Progenitor cell of endocrine pancreas (in vitro differentiated cells): Measurements from ENCODE around the gene FBXW2. TPM values are rescaled to one million over a fixed set of nuclear protein-coding genes. Genes with fewer than 3 reads are reported as not detected.

Source experiments
- DNase-seq: peaks from one replicate; pipeline ENCODE4 v3.0.0; 2021; ENCODE audit warnings: low spot score; ENCODE audit not compliant: unreplicated experiment
- H3K27ac Mint-ChIP-seq: 2 replicates; pipeline ENCODE4 v1.8.0; 2021; ENCODE audit warnings: mild to moderate bottlenecking, moderate library complexity, mixed read lengths
- H3K27me3 Mint-ChIP-seq: 2 replicates; pipeline ENCODE4 v1.8.0; 2021; ENCODE audit warnings: mixed read lengths
- H3K36me3 Mint-ChIP-seq: 2 replicates; pipeline ENCODE4 v1.8.0; 2022; ENCODE audit warnings: mixed read lengths; ENCODE audit not compliant: insufficient read depth
- H3K4me1 Mint-ChIP-seq: 2 replicates; pipeline ENCODE4 v1.8.0; 2021; ENCODE audit warnings: low read depth, mixed read lengths
- H3K4me3 Mint-ChIP-seq: 2 replicates; pipeline ENCODE4 v1.8.0; 2021; ENCODE audit warnings: low read depth, mild to moderate bottlenecking, moderate library complexity, mixed read lengths
- H3K9me3 Mint-ChIP-seq: 2 replicates; pipeline ENCODE4 v1.8.0; 2021; ENCODE audit warnings: low read depth, mixed read lengths
- total RNA-seq: library from RNA; stranded (reverse); gene quantifications from 2 replicates; pipeline ENCODE4 v1.2.1, GENCODE V29; 2021
- TF ChIP-seq, protein P1 (sequence below): fragments of 200-600 bp; sonication (generic); IDR thresholded peaks from one replicate; pipeline ENCODE4 v1.5.0; 2021; ENCODE audit warnings: antibody characterized with exemption, mild to moderate bottlenecking; ENCODE audit not compliant: unreplicated experiment

The FBXW2 gene
- total RNA-seq, 1 donor from 2014 or later = 66.0 TPM

DNA sequence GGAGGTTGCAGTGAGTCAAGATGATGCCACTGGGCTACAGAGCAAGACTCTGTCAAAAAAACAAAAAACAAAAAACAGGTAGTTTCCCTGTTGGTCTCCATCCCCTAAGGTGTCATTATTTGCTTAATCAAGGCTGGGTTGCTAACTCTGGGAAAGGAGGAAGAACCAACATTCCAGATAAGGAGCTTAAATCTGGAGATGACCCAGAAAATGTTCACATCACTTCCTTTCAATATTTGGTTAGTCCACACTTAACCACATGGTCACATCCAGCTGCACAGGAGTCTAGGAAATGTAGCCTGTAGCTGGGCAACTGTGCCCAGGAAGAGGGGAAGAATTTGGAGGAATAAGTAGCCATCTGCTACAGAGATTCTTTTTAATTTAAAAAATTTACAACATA lies 53.1 kb downstream of the FBXW2 start:
- Mint-ChIP-seq H3K27ac (no peak overlapping the region), H3K27me3 (no peaks in the 10 kb centered on the region), H3K9me3 (no peaks in the 10 kb centered on the region), H3K36me3 (no peaks in the 10 kb centered on the region), H3K4me3 (no peak overlapping the region), H3K4me1 (peaks cover 2% of the 10 kb centered on the region)
- TF ChIP-seq, protein P1, sequence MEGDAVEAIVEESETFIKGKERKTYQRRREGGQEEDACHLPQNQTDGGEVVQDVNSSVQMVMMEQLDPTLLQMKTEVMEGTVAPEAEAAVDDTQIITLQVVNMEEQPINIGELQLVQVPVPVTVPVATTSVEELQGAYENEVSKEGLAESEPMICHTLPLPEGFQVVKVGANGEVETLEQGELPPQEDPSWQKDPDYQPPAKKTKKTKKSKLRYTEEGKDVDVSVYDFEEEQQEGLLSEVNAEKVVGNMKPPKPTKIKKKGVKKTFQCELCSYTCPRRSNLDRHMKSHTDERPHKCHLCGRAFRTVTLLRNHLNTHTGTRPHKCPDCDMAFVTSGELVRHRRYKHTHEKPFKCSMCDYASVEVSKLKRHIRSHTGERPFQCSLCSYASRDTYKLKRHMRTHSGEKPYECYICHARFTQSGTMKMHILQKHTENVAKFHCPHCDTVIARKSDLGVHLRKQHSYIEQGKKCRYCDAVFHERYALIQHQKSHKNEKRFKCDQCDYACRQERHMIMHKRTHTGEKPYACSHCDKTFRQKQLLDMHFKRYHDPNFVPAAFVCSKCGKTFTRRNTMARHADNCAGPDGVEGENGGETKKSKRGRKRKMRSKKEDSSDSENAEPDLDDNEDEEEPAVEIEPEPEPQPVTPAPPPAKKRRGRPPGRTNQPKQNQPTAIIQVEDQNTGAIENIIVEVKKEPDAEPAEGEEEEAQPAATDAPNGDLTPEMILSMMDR = no peak
- no peak for DNase-seq

DNA sequence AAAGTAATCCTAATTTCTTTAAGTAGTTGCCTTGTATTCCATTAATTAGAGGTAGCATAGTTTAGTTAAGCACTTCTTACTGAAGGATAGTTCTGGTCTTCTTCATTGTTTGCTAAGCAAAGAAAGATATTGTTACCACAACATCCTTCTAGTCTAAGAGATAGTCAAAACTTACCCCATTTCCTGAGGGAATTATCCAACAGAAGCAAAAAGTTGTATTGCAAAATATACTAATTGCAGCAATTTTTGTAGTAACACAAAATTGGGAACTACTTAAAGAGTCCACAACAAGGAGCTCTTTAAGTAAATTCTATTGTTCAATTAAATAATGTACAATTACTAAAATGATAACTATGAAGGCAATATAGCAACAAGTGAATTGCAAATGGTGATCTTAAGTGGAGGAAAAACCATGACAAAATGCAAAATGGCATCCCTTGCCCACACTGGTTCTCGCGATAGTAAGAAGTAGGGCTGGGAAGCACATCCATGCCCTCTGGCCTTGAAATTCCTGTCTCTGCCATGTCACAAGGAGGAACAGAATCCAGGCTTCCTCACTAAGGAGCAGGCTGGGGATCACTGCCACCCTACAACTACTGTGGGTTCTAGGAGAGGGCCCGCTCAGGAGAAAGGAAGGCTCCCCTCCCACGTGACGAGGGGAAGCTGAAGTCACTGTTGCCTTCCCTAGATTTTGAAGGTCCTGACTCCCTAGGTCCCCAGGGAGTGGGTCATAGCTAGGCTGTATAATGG lies 55.6 kb downstream of the FBXW2 start:
- Mint-ChIP-seq H3K36me3 (no peaks in the 10 kb centered on the region), H3K9me3 (no peaks in the 10 kb centered on the region), H3K4me3 (no peak overlapping the region), H3K4me1 (peaks cover 4% of the 10 kb centered on the region), H3K27me3 (no peaks in the 10 kb centered on the region), H3K27ac (no peak overlapping the region)
- TF ChIP-seq, protein P1 = no peak
- DNase-seq = no peak

DNA sequence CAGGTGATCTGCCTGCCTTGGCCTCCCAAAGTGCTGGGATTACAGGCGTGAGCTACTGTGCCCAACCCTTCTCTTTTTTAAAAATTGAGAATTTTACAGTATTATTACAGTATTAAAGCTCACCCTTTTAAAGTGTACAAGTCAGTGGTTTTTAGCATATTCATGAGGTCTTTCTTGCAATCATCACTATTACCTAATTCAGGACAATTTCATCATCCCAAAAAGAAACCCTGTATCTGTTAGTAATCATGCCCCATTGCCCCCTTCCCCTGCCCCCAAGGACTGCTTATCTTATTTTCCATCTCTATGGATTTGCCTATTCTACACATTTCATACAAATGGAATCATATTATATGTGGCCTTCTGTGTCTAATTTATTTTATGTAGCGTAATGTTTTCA lies 56.3 kb downstream of the FBXW2 start:
- peaks cover 4% of the 10 kb centered on the region for H3K4me1 Mint-ChIP-seq
- H3K4me3 Mint-ChIP-seq = no peak overlapping the region
- no peaks in the 10 kb centered on the region for H3K9me3 Mint-ChIP-seq
- no peaks in the 10 kb centered on the region for H3K27me3 Mint-ChIP-seq
- TF ChIP-seq, protein P1 = no peak
- no peak overlapping the region for H3K27ac Mint-ChIP-seq
- H3K36me3 Mint-ChIP-seq = no peaks in the 10 kb centered on the region
- DNase-seq = no peak

DNA sequence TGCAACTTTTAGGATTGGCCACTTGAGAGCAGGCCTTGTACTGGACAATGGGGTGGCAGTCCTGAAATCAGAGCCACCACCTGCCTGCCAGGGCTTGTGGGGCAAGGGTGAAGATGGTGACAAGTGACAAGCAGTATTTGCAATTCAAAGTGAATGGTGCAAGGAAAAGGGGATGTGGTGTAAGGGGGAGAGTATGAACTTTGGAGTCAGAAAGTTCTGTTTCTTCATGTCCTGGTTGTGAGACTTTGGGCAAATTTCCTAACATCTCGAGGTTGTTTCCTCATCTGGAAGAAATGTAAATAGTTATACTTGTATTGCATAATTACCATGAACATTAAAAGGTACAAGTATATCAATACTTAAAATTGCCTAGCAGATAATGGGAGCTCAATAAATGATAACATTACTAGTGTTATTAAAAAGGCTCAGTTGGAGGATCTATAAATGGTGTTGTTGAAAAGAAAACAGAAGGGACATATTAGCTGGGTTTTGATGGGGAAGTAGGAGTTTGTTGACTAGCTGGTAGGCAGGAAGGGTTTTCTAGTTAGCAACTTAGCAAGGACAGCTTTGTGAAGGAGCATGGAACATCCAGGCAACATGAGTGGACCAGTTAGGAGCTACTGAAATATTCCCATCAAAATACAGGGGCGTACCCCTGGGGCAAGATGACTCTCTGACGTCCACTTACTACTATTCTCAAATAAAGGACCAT lies 57.6 kb downstream of the FBXW2 start:
- DNase-seq = no peak
- no peaks in the 10 kb centered on the region for H3K27me3 Mint-ChIP-seq
- no peak overlapping the region for H3K27ac Mint-ChIP-seq
- TF ChIP-seq, protein P1 = no peak
- peaks cover 13% of the 10 kb centered on the region for H3K4me1 Mint-ChIP-seq
- H3K4me3 Mint-ChIP-seq = no peak overlapping the region
- H3K36me3 Mint-ChIP-seq = no peaks in the 10 kb centered on the region
- H3K9me3 Mint-ChIP-seq = no peaks in the 10 kb centered on the region

DNA sequence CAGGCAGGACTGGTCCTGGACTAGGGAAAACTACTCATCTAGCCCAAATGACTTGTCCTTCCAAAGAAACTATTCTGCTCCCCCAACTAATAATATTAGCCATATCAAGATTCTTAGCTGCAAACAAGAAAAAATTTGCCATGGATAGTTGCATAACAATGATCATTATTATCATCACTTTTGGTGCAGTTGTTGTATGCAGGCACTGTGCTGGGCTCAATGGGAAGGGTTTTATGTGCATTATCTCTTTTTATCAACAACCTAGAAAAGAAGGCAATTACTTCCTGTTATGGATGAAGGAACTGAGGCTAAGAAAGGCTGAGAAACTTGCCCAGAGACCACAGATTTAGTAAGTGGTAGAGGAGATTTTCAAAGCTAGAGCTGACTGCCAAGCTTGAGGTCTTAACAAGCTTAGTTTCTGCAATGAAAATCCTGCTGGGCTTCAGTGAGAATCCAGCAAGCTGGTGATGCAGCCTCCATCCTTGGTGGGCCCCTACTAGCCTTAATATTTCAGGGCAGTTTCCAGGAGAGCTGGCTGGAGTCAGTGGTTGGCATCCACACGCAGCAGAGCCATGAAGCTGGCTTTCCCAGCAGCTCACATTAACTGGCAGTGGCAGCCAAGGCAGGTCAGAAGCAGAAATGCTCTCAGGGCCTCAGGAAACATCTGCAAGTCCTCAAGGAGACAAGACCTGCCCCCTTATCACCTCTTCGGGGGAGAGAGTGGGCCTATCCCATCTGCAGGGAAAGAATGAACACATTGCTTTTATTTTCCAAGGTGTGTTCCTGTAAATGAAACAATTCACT lies 58.4 kb downstream of the FBXW2 start:
- TF ChIP-seq, protein P1 = no peak
- no peaks in the 10 kb centered on the region for H3K36me3 Mint-ChIP-seq
- peaks cover 17% of the 10 kb centered on the region for H3K4me1 Mint-ChIP-seq
- H3K27ac Mint-ChIP-seq = no peak overlapping the region
- no peaks in the 10 kb centered on the region for H3K27me3 Mint-ChIP-seq
- H3K9me3 Mint-ChIP-seq = no peaks in the 10 kb centered on the region
- DNase-seq = no peak
- no peak overlapping the region for H3K4me3 Mint-ChIP-seq
